ENCODE results near the gene SLC5A4.
"Not testable (repeated sequence)": the region's sequence is repeated elsewhere in the genome, so short reads cannot be mapped to it uniquely, and the experiment has no call there.

The SLC5A4 gene

GRCh38 chr22:32199341-32199740 is 55.8 kb downstream of the SLC5A4 start:
- no peak for DNase-seq

- not testable (repeated sequence) for DNase-seq
Observed at GRCh38 chr22:32197553-32198226, 57.5 kb downstream of the SLC5A4 start.

- DNase-seq, result not testable (repeated sequence)
Observed at GRCh38 chr22:32195900-32196299, 59.2 kb downstream of the SLC5A4 start.

GRCh38 chr22:32193346-32193745 is 61.8 kb downstream of the SLC5A4 start:
- not testable (repeated sequence) for DNase-seq

- DNase-seq, result not testable (repeated sequence)
Observed at GRCh38 chr22:32191021-32191420, 64.1 kb downstream of the SLC5A4 start.

- DNase-seq, result no peak
Observed at GRCh38 chr22:32185821-32186220, 69.3 kb downstream of the SLC5A4 start.

- DNase-seq, result no peak
Observed at GRCh38 chr22:32183625-32184024, 71.5 kb downstream of the SLC5A4 start.

GRCh38 chr22:32181043-32181442 is 74.1 kb downstream of the SLC5A4 start:
- no peak for DNase-seq

- DNase-seq, result no peak
Observed at GRCh38 chr22:32177221-32177765, 77.9 kb downstream of the SLC5A4 start.

- no peak for DNase-seq
Observed at GRCh38 chr22:32175683-32176644, 79.2 kb downstream of the SLC5A4 start.

GRCh38 chr22:32175115-32175514 is 80.0 kb downstream of the SLC5A4 start:
- no peak for DNase-seq
